Stimulated activated CD4-positive, alpha-beta T cell treated with anti-CD3 and anti-CD28 coated beads, Interleukin-1b, Interleukin-23, amount 100 ng/mL, for 24 hours (primary cell): ENCODE data around the gene RPH3AL.
"Not testable (repeated sequence)": the region's sequence is repeated elsewhere in the genome, so short reads cannot be mapped to it uniquely, and the experiment has no call there.

ENCODE experiments used
- DNase-seq, 4 experiments: peaks; one replicate each; pipeline ENCODE4 v3.0.0-alpha.2; 2020; ENCODE audit warnings: low read depth in 4 of 4, low spot score in 1 of 4

Gene RPH3AL

DNA sequence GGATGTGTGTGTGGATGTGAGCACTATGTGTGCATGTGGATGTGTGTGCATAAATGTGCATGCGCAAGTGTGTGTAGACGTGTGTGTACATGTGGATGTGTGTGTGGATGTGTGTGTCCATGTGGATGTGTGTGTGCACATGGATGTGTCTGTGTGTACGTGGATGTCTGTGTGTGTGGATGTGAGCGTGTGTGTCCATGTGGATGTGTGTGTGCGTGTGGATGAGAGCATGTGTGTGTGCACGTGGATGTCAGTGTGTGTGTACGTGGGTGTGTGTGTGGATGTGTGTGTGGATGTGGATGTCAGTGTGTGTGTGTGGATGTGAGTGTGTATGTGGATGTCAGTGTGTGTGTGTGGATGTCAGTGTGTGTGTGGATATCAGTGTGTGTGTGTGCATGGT is 107.6 kb downstream of the RPH3AL start:
- no peak for DNase-seq

DNA sequence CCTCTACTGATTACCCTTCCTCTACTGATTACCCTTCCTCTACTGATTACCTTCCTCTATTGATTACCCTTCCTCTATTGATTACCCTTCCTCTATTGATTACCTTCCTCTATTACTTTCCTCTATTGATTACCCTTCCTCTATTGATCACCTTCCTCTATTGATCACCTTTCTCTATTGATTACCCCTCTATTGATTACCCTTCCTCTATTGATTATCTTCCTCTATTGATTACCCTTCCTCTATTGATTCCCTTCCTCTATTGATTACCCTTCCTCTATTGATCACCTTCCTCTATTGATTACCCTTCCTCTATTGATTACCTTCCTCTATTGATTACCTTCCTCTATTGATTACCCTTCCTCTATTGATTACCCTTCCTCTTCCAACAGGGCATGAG is 108.7 kb downstream of the RPH3AL start:
- not testable (repeated sequence) for DNase-seq

DNA sequence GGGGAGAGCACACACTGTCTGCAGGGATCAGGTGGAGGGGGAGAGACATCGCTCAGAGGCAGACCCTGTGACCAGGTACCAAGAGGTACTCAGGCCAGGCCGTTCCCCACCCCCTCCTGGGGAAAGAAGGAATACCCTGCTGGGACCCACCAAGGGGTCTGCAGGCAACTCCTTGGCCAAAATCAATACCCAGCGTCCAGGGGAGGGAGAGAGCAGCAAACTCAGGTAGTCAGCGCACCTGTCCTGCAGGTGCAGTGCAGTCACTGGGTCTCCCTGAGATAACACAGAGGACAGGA is 113.7 kb downstream of the RPH3AL start:
- DNase-seq, result no peak

DNA sequence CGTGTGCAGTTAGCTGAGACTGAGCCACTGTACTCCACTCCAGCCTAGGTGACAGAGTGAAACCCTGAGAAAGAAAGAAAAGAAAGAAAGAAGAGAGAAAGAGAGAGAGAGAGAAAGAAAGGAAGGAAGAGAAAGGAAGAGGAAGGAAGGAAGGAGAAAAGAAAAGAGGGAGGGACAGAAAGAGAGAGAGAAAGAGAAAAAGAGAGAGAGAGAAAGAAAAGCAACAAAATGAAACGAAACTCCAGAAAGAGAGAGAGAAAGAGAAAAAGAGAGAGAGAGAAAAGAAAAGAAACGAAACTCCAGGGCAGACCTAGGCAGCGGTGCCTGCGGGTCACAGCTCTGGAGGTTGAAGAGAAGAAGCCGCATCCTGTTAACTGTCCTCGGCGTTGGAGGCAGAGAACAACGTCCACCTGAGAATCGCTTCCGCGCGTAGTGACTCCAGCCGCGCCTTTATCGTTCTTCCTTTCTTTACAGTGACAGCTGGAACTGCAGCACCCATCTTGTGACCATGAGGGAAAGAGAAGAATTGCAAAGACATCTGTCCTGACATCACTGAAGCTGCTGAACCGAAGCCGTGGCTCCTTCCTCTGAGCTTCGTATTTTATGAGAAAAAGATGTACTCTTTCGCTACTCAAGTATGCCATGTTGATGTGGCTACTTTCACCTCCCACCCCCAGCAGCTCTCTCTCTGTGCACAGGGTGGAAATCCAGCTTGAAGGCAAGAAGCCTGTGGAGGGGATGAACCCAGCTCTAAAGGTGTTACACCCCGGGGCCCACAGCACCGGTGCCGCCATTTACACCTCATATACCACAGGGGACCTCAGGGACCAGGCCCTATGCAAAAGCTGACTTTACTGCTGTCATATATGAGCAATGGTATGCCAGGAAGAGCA is 114.3 kb downstream of the RPH3AL start:
- no peak for DNase-seq

DNA sequence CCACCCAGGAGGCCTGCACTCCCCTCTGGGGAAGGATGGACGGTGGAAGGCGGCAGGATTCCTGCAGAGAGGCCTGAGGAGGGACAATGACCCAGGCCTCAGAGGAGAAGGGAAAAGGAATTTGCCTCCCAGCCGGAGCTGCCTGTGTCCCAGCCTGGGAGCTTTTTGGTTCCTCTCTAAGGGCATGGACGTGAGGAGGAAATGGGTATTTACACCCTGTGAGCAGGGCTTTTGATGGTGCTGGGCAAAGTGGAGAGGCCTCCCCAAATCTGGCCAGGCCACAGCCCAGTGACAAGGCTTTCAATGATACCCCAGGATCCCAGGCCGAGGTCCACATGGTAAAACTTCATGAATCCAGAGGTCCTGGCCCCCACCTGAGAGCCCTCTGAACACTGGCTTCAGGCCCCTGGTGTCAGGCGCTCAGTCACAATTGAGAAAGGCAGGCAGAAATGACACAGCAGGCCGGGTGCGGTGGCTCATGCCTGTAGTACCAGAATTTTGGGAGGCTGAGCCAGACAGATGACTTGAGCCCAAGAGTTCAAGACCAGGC is 115.1 kb downstream of the RPH3AL start:
- no peak for DNase-seq

DNA sequence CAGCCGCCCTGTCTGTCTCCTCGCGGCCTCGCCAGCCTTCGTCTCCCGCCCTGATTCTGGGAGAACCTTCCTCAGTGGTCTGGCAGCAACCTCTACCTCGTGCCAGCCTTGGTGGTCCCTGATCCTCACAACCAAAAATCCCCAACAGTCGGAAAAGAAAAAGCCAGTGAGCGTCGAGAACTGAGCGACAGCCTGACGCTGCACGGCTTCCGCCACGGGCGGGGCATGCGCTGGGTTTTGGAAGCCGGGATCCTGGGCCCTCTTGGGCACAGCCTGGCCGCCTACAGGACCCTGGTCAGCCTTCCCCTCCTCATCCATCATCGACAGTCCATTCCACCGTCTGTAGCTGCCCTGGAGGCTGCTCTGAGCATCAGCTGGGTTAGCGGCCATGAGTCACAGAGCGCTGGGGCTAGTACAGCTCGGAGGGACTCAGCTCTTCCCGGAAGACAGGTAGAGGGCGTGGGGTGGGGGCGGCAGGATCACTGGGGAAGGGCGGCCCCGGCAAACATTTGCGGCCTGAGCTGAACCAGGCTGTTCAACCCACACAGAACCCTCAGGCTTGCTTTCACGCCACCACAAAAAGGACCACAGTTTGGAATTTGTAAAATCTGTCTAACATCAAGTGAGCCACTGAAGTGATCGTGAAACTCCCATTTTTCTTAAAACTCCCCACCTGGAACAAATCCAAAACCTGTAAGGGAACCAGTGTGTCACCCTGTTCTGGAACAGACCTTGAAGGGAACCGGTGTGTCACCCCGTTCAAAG is 115.8 kb downstream of the RPH3AL start:
- DNase-seq, result no peak

DNA sequence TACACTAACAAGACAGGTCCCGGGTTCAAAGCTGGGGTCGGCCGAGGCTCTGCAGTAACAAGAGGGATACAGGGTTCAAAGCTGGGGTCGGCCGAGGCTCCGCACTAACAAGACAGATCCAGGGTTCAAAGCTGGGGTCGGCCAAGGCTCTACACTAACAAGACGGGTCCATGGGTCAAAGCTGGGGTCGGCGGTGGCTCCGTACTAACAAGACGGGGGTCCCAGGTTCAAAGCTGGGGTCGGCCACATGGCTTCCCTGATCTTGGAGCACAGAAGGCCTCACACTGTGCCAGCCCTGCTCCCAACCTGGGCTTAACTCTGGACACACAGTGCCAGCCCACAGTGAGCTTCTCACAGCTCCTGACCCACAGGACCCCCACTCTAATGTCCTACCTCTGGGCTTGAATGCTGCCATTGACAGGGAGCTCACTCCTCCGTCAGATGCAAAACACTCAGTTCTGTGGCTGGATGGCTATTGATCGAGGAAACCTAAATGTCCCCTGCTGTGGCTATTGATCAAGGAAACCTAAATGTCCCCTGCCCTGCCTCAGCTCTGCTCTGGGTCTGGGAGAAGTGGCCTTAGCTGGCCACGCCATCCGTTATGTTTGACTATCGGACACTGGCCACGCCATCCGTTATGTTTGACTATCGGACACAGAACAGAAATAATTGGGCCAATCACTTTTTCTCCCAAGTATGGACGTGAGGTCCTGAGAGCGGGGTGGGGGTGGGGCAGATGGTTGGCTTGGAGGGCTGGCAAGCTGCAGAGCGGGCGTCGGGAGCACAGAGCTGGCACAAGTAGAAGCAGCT is 116.6 kb downstream of the RPH3AL start:
- no peak for DNase-seq

DNA sequence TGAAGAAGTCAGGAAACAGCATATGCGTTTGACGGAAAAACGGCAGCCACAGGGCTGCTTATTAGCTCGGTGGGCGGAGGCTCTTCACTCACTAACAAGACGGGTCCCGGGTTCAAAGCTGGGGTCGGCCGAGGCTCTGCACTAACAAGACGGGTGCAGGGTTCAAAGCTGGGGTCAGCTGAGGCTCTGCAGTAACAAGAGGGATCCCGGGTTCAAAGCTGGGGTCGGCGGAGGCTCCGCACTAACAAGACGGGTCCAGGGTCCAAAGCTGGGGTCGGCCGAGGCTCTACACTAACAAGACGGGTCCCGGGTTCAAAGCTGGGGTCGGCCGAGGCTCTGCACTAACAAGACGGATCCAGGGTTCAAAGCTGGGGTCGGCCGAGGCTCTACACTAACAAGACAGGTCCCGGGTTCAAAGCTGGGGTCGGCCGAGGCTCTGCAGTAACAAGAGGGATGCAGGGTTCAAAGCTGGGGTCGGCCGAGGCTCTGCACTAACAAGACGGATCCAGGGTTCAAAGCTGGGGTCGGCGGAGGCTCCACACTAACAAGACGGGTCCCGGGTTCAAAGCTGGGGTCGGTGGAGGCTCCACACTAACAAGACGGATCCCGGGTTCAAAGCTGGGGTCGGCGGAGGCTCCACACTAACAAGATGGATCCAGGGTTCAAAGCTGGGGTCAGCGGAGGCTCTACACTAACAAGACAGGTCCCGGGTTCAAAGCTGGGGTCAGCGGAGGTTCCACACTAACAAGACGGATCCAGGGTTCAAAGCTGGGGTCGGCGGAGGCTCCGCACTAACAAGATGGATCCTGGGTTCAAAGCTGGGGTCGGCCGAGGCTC is 117.4 kb downstream of the RPH3AL start:
- not testable (repeated sequence) for DNase-seq

DNA sequence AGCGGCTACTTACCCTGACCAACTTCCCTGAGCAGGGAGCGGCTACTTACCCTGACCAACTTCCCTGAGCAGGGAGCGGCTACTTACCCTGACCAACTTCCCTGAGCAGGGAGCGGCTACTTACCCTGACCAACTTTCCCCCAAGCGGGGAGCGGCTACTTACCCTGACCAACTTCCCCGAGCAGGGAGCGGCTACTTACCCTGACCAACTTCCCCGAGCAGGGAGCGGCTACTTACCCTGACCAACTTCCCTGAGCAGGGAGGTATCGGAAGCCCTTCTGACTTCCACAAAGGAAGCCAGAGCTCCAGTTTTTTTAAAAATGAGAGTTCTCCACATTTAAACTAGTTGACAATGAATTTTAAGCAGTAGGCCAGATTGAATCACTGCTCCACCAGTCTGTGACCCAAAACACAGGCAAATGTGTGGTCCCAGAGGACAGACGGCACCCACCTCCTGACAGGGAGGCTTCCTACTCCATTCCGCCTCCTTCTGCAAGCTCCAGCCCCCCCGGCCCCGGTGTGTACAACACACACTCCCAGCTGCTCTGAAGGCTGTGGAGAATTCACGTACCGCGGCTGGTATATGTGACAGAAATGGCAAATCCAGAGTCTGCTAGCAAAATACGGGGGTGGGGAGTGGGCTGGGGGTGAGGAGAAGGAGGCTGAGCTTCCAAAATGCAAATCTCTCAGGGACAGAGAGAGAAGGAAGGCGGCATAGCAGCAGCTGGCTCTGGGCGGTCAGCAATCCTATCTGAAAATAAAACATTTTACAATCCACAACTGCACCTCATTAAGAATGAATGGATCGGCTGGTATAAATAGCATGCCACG is 118.2 kb downstream of the RPH3AL start:
- not testable (repeated sequence) for DNase-seq

DNA sequence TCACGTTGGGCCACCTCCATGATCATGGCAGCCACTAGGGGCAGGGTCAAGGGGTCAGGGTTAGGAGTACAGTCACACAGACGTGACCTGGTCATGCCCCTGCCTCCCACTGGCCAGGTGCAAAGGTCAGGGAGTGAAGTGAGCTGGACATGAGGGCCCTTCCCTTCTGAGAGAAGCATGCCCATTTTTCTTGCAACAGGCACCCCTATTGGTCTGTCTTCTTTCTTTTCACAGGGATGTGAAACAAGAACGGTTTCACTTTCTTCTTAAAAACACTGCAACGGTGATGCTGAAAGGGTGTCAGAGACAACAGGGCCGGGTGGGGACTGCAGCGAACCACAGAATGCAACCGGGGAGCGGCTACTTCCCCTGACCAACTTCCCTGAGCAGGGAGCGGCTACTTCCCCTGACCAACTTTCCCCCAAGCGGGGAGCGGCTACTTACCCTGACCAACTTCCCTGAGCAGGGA is 119.1 kb downstream of the RPH3AL start:
- DNase-seq, result no peak

DNA sequence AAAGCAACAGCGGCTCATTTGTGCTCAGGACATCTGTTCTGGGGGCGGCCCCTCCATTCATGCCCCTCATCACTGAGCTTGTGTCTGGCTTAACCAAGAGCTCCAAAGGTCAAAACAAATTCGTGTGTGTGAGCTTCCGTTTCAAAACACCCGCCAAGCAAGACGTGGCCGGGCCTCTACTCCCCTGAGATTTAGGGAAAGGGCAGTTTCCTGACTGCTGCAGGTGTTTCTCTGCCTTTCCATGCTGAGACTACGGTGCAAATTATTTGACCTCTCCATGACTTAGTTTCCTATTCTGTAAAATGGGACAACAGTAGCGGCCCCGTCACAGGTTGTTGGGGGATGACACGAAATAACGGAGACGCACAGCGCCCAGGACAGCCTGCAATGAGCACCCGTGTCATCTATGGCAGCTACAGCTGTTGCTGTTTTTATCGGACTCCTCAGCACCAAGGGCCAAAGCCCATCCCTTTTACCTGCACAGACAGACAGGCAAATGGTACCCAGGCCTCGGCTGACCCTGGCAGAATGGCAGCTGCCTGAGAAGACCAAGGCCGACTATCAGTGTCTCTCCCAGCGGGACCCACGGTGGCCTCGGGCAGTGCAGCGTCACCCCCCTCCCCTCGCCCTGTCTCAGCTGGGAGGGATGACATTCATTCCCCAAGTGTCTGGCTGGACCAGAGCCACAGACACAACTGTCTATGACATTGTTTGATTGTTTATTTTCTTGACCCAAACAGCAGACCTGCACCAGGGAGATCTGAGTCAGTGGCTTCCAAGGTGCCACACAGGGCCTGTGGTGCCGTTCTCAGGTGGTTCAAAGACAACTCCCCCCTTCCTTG is 120.4 kb downstream of the RPH3AL start:
- DNase-seq, result no peak

DNA sequence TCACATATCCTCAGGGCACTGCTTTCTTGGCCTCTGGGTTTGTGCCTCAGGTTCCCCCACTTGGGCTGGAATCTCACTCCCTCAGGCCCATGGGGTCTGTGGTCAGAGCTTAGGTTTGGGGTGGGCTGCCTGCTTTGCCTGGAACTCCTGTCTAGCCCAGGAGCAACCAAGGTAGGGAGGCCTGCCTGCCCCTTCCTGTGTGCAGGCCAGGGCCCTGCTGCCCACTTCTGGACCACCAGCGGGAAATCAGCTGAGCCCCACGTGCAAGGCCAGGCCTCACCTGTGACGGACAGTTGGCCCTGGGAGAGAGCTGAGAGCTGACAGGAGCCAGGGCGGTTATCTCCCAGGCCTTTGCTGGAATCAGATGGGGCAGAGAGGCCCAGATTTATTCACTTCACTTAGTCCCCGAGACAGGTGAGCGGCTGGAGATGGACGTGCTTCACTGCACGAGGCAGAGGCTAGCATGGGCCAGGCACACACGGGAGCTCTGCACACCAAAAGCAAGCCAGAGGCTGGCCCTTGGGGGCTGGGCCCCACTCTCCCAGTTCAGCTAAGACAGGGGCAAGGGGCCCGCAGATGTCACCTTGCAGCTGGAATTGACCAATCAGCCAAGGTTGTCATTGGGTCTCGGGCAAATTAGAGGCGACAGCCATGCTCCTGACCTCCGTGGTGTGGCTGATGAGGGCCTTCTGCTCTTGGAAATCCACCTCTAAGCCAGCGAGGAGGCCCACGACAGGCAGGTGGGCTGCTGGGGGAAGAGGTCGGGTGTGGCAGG is 121.2 kb downstream of the RPH3AL start:
- no peak for DNase-seq

DNA sequence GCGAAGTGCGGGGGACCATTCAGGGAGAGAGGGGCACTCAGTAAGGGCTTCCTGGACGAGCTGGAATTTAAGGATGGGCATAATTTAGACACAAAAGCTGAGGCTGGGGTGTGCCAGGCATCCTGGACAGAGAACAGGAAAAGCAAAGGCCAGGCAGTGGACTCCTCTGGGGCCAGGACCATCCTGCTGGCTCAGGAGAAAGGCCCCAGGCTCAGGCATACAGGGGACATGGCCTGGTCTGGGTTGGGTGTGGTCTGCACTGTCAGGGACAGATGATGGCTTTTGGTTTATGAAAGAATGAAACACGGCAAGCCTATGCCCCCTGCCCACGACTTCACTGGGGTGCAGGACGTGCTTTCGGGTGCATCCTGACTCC is 122.2 kb downstream of the RPH3AL start:
- no peak for DNase-seq

DNA sequence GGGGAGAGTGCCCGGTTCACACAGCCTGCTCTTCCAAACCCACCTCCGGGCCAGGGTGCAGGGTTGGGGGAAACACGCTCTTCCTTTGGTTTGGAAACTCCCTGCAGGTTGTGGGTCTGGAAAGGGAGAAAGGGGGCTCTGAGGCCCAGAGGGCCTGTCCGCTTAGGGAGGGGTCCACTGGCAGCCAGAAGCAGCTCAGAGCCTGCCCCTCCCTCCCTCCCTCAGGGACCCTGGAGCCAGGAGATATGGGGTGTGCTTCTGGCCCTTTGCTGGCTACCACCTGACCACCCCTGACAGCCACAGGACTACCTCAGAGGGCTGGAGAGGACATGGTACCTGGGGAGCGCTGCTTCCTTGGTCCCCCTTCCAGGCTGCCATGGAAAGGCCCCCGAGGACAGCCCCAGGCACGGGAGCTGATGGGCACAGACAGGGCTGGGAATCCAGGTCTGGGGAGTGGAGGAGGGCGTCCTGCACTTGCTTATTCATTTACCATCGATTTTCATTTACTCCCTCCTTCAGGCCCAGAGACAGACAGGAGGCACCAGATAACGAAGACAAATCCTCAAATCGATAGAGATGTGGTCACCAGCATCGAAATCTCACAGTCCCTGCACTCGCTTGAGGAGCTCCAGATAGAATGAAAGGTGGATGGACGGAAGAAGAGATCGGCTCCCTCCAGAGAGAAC is 122.8 kb downstream of the RPH3AL start:
- no peak for DNase-seq

DNA sequence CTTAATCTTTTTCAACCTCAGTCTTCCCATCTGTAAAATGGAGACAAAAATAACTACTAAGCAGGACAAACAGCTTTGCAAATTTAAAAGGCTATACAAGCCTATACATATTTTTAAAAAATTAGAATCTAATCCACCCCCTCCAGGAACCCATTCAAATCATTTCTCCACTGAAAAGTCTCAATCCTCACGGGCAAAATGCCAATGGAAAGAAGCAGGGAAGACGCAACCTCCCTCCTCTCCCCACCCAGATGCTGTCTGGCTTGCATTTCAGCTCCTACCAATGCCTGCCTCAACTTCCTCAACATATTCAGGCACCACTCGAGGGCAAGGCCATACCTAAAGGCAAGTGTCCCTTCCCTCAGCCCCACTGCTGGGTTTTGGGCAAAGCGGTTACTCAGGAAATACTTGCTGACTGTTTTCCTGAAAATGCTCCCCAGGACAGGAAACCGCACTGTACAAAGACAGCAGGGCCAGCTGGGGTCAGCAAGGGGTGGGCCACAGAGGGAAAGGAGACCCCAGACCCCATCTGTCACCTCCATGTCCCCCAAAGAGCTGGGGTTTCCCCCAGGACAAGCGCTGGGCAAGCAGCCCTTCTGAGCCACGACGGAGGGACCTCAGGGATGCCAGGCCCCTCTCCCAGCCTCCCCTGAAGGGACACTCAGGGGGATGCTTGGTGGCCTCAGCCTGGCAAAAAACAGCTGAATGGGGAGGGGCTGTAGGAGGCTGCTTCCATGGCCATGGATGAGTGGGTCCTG is 123.5 kb downstream of the RPH3AL start:
- no peak for DNase-seq

DNA sequence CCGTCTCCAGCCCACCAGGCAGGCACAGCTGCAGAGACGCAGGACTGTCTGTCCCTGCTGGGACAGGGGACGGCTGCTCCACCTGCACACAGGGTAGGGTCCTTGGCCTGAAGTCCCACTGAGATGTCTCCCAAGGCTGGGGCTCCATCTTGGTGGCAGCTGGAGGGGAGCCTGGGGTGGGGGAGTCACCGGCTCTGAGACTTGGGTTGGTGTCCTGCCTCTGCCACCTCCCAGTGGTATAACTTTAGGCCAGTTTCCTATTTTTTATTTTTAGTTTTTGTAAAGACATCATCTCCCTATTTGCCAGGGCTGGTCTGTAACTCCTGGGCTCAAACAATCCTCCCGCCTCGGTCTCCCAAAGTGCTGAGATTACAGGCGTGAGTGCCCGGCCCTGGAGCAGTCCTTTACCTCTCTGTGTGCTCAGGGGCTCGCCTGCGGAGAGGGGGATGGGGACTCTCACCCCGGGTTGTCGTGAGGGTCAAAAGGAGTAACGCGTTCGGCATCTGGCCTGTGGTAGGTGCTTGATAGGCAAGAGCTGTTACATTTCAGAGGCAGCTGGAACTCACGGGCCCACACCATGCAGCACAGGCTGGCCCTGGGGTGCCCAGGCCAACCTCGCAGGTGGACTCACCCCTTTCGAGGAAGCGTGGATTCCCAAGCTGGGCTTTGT is 124.5 kb downstream of the RPH3AL start:
- DNase-seq, result no peak
